HEK293 (cell line): ENCODE data around the gene KRTAP9-3.

Experiments used
- CTCF ChIA-PET: fragments of 350-600 bp; formaldehyde crosslinking; extraction: SDS; loops from one replicate; lab custom pipeline; 2021; ENCODE audit warnings: antibody characterized with exemption; lab: Yijun Ruan, JAX
- POLR2A ChIA-PET: fragments of 300-600 bp; formaldehyde crosslinking; extraction: SDS; loops from one replicate; lab custom pipeline; 2020; ENCODE audit warnings: antibody characterized with exemption, inconsistent platforms; lab: Yijun Ruan, JAX
- H3K27ac ChIP-seq: fragments of 200-500 bp; sonication (Bioruptor generic); 2 replicates; pipeline ENCODE4 v1.5.1; 2014; ENCODE audit warnings: low read depth, low read length, control low read depth, inconsistent platforms; ENCODE audit errors: extremely low read depth
- H3K36me3 ChIP-seq, 2 experiments: fragments of 200-500 bp in 1 of 2; sonication (Bioruptor generic) in 1 of 2; 1 replicate in 1 of 2; 2 replicates in 1 of 2; pipeline ENCODE4 v1.5.1; 2014 to 2017; ENCODE audit warnings: inconsistent platforms in 2 of 2, low read length in 2 of 2; ENCODE audit not compliant: control insufficient read depth in 2 of 2, insufficient read depth in 1 of 2
- H3K4me1 ChIP-seq: fragments of 200-500 bp; sonication (Bioruptor generic); 2 replicates; pipeline ENCODE4 v1.5.1; 2014; ENCODE audit warnings: mild to moderate bottlenecking, low read length, inconsistent platforms; ENCODE audit not compliant: control insufficient read depth, insufficient read depth
- H3K4me3 ChIP-seq: 2 replicates; pipeline ENCODE4 v1.5.1; 2011; ENCODE audit warnings: low read depth, mild to moderate bottlenecking, control low read depth, low read length, moderate library complexity
- H3K9me3 ChIP-seq: fragments of 200-500 bp; sonication (Bioruptor generic); 2 replicates; pipeline ENCODE4 v1.5.1; 2014; ENCODE audit warnings: low read depth, low read length, inconsistent platforms; ENCODE audit not compliant: control insufficient read depth, insufficient read depth
- KLF9 ChIP-seq: fragments of 450-650 bp; formaldehyde crosslinking; IDR thresholded peaks from 2 replicates; pipeline ENCODE4 v1.5.1; 2016; ENCODE audit warnings: missing biosample characterization, missing genetic modification characterization, low read depth
- PRDM6 ChIP-seq: fragments of 450-650 bp; formaldehyde crosslinking; IDR thresholded peaks from 2 replicates; pipeline ENCODE4 v1.5.1; 2017; ENCODE audit warnings: missing biosample characterization, missing genetic modification characterization
- SCRT1 ChIP-seq: fragments of 450-650 bp; formaldehyde crosslinking; IDR thresholded peaks from 2 replicates; pipeline ENCODE4 v1.5.1; 2016; ENCODE audit warnings: missing biosample characterization, missing genetic modification characterization, borderline replicate concordance
- SP2 ChIP-seq: fragments of 450-650 bp; formaldehyde crosslinking; IDR thresholded peaks from 2 replicates; pipeline ENCODE4 v1.5.1; 2016; ENCODE audit warnings: missing biosample characterization, missing genetic modification characterization
- TCF7L2 ChIP-seq: IDR thresholded peaks from 2 replicates; pipeline ENCODE4 v1.6.1; 2011; ENCODE audit warnings: low read depth, mild to moderate bottlenecking, inconsistent platforms, low read length, moderate library complexity, borderline replicate concordance
- TSHZ1 ChIP-seq: fragments of 450-650 bp; formaldehyde crosslinking; IDR thresholded peaks from 2 replicates; pipeline ENCODE4 v1.5.1; 2016; ENCODE audit warnings: missing biosample characterization, missing genetic modification characterization, borderline replicate concordance
- ZNF132 ChIP-seq: fragments of 450-650 bp; formaldehyde crosslinking; IDR thresholded peaks from 2 replicates; pipeline ENCODE4 v1.5.1; 2017; ENCODE audit warnings: missing biosample characterization, missing genetic modification characterization, borderline replicate concordance
- ZNF202 ChIP-seq: fragments of 450-650 bp; formaldehyde crosslinking; IDR thresholded peaks from 2 replicates; pipeline ENCODE4 v1.5.1; 2016; ENCODE audit warnings: missing biosample characterization, missing genetic modification characterization, borderline replicate concordance
- ZNF211 ChIP-seq: fragments of 450-650 bp; formaldehyde crosslinking; IDR thresholded peaks from 2 replicates; pipeline ENCODE4 v1.5.1; 2016; ENCODE audit warnings: low read depth, missing biosample characterization, missing genetic modification characterization
- ZNF214 ChIP-seq: fragments of 450-650 bp; formaldehyde crosslinking; IDR thresholded peaks from 2 replicates; pipeline ENCODE4 v1.5.1; 2017; ENCODE audit warnings: missing biosample characterization, mild to moderate bottlenecking, missing genetic modification characterization, borderline replicate concordance
- ZNF335 ChIP-seq: fragments of 450-650 bp; formaldehyde crosslinking; conservative IDR thresholded peaks from 2 replicates; pipeline ENCODE4 v1.5.1; 2016; ENCODE audit warnings: missing biosample characterization, missing genetic modification characterization
- ZNF473 ChIP-seq: fragments of 450-650 bp; formaldehyde crosslinking; IDR thresholded peaks from 2 replicates; pipeline ENCODE4 v1.5.1; 2017; ENCODE audit warnings: missing biosample characterization, missing genetic modification characterization
- ZNF530 ChIP-seq: fragments of 450-650 bp; formaldehyde crosslinking; IDR thresholded peaks from 2 replicates; pipeline ENCODE4 v1.5.1; 2016; ENCODE audit warnings: low read depth, missing biosample characterization, missing genetic modification characterization
- ZNF624 ChIP-seq: fragments of 450-650 bp; formaldehyde crosslinking; IDR thresholded peaks from 2 replicates; pipeline ENCODE4 v1.5.1; 2017; ENCODE audit warnings: missing biosample characterization, missing genetic modification characterization
- ZNF654 ChIP-seq: fragments of 450-650 bp; formaldehyde crosslinking; IDR thresholded peaks from 2 replicates; pipeline ENCODE4 v1.5.1; 2016; ENCODE audit warnings: low read depth, missing biosample characterization, missing genetic modification characterization
- ZNF670 ChIP-seq: fragments of 450-650 bp; formaldehyde crosslinking; IDR thresholded peaks from 2 replicates; pipeline ENCODE4 v1.5.1; 2016; ENCODE audit warnings: missing biosample characterization, missing genetic modification characterization, low read depth
- TF ChIP-seq, protein P1 (sequence below): fragments of 450-650 bp; formaldehyde crosslinking; IDR thresholded peaks from 2 replicates; pipeline ENCODE4 v1.5.1; 2016; ENCODE audit warnings: missing biosample characterization, missing genetic modification characterization, borderline replicate concordance

The KRTAP9-3 gene

DNA sequence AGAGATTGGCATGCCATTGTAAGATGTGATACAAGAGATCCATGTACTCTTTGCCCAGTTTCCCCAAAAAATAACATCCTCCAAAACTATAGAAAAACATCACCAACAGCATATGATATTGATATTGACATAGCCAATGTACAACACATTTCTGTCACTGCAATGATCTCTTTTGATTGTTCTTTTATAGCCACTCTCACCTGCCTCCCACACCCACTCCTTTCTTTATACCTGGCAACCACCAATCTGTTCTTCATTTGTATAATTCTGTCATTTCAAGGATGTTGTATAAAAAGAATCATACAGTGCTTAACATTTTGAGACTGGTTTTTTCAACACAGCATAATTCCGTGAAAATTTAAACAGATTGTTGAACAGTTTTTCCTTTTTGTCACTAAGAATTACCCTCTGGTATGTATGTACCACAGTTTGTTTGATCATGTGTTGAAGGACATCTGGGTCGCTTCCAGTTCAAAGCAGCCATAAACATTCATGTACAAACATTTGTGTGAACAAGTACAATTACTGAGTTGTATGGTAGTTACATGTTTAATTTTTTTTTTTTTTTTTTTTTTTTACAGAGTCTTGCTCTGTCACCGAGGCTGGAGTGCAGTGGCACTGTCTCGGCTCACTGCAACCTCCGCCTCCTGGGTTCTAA, 32.7 kb upstream of the KRTAP9-3 start:
- H3K4me1 ChIP-seq = no peaks in the 10 kb centered on the region
- TF ChIP-seq TSHZ1 (tag by site-specific recombination) (no peak), ZNF624 (tag by site-specific recombination) (no peak), SCRT1 (tag by site-specific recombination) (no peak), PRDM6 (tag by site-specific recombination) (no peak), ZNF211 (tag by site-specific recombination) (no peak), TCF7L2 (no peak), SP2 (tag by site-specific recombination) (no peak), ZNF654 (tag by site-specific recombination) (no peak), ZNF202 (tag by site-specific recombination) (no peak), ZNF473 (no peak), KLF9 (tag by site-specific recombination) (no peak), ZNF132 (tag by site-specific recombination) (no peak), ZNF530 (tag by site-specific recombination) (no peak), ZNF214 (tag by site-specific recombination) (no peak), ZNF335 (no peak), ZNF670 (tag by site-specific recombination) (no peak)
- TF ChIP-seq, protein P1, sequence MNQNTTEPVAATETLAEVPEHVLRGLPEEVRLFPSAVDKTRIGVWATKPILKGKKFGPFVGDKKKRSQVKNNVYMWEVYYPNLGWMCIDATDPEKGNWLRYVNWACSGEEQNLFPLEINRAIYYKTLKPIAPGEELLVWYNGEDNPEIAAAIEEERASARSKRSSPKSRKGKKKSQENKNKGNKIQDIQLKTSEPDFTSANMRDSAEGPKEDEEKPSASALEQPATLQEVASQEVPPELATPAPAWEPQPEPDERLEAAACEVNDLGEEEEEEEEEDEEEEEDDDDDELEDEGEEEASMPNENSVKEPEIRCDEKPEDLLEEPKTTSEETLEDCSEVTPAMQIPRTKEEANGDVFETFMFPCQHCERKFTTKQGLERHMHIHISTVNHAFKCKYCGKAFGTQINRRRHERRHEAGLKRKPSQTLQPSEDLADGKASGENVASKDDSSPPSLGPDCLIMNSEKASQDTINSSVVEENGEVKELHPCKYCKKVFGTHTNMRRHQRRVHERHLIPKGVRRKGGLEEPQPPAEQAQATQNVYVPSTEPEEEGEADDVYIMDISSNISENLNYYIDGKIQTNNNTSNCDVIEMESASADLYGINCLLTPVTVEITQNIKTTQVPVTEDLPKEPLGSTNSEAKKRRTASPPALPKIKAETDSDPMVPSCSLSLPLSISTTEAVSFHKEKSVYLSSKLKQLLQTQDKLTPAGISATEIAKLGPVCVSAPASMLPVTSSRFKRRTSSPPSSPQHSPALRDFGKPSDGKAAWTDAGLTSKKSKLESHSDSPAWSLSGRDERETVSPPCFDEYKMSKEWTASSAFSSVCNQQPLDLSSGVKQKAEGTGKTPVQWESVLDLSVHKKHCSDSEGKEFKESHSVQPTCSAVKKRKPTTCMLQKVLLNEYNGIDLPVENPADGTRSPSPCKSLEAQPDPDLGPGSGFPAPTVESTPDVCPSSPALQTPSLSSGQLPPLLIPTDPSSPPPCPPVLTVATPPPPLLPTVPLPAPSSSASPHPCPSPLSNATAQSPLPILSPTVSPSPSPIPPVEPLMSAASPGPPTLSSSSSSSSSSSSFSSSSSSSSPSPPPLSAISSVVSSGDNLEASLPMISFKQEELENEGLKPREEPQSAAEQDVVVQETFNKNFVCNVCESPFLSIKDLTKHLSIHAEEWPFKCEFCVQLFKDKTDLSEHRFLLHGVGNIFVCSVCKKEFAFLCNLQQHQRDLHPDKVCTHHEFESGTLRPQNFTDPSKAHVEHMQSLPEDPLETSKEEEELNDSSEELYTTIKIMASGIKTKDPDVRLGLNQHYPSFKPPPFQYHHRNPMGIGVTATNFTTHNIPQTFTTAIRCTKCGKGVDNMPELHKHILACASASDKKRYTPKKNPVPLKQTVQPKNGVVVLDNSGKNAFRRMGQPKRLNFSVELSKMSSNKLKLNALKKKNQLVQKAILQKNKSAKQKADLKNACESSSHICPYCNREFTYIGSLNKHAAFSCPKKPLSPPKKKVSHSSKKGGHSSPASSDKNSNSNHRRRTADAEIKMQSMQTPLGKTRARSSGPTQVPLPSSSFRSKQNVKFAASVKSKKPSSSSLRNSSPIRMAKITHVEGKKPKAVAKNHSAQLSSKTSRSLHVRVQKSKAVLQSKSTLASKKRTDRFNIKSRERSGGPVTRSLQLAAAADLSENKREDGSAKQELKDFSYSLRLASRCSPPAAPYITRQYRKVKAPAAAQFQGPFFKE (tag by site-specific recombination) = no peak
- H3K9me3 ChIP-seq = no peaks in the 10 kb centered on the region
- H3K36me3 ChIP-seq = no peaks in the 10 kb centered on the region
- ChIA-PET CTCF (interaction anchor here (0.6 kb wide), 2 partner anchors 238 to 242 kb away, joined by 3 read pairs; no protein-coding TSS in a partner anchor), POLR2A (no interaction called here)
- H3K4me3 ChIP-seq = no peak overlapping the region
- no peak overlapping the region for H3K27ac ChIP-seq
